ENCODE data around the gene SMOC2.

DNA sequence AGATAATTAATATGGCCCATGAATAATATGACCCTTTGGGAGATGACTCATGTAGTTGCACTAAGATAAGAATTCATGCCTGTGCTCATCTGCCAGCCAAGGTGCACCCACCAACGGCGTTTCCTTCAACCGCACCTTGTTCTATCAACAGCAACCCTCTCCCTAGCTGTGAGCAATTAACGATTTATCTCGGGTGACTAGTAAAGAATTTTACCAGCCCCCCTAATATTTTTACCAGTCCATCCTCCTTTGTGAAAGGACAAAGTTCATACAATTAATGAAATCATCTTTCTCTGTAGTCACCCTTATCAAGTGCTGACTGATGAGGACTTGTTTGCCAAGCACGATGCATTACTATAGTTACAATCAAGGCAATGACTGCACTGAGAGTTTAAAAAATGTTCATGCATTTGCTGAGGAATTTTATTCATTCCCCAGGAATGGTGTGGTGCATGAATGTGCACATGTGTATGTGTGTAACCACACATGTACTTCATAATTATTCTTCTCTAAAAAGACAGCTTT, 118.7 kb downstream of the SMOC2 start:
- TF ChIP-seq POLR2A (IDR thresholded peaks at IDR 0.05) (no peak), CTCF (IDR thresholded peaks at IDR 0.05) (no peak)
